DMS 273 (cell line): ENCODE measurements around the gene OR2M2.

ENCODE experiments used
- DNase-seq: peaks from one replicate; lab custom pipeline; 2025; ENCODE audit not compliant: unreplicated experiment; lab: John Stamatoyannopoulos, UW

OR2M2 gene, protein sequence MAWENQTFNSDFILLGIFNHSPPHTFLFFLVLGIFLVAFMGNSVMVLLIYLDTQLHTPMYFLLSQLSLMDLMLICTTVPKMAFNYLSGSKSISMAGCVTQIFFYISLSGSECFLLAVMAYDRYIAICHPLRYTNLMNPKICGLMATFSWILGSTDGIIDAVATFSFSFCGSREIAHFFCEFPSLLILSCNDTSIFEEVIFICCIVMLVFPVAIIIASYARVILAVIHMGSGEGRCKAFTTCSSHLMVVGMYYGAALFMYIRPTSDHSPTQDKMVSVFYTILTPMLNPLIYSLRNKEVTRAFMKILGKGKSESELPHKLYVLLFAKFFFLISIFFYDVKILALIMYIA

DNA sequence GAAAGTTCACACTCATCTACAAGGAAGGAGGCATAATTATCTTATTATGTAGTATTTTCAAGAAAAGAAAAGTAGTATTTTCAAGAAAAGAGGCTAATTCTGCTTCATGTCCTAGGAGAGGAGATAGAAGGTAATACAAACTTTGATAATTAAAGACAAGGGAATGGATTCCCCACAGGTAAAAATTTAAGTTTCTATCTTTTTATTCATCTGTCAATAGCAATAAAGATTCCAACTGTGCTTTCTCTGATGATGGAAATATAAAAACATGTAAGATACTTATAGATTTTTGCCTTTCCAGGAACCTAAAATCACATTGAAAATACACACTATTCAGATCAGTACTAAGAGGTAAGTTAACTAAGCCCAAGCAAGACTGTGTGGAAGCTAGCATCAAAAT is at the start of gene OR2M2:
TSS of gene OR2M2 (plus strand) at position 301 of the 400 bp plus-strand sequence. CDS start 5,165 bp downstream, outside the sequence.
- DNase-seq: no peak

DNA sequence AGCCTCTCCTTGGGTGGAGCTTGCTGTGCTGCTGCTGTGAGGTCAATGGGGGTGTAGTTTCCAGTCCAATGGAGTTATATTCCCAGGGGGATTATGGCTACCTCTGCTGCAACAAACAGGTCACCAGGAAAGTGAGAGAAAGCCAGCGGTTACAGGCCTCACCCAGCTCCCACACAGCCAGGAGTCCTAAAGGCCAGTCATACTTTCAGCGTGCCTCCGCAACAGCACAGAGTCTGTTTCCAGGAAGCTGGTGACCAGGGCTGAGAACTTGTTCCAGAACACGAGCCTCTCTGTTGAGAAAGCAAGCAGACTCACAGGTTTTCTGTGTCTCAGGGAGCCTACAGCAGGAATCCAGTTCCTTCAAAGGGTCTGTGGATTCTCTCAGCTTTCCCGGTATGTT is 47.0 kb upstream of the OR2M2 start:
- no peak for DNase-seq

DNA sequence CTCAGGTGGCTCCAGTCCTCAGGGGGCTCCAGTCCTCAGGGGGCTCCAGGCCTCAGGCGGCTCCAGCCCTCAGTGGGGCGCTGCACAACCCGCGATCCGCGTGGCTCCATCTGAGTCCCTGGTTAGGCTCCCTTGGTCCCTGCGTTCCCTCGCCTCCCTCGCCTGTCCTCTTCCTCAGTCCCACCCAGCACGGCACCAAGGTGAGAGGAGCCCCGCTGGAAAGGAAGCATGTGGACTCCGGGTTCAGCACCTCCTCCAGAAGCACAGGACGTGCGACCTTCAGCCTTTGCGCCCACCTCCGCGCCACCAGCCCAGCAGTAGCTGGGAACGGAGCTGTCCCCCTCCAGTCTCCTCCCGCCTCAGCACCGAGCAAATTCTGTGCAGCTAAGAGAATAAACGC is 37.8 kb upstream of the OR2M2 start:
- no peak for DNase-seq

DNA sequence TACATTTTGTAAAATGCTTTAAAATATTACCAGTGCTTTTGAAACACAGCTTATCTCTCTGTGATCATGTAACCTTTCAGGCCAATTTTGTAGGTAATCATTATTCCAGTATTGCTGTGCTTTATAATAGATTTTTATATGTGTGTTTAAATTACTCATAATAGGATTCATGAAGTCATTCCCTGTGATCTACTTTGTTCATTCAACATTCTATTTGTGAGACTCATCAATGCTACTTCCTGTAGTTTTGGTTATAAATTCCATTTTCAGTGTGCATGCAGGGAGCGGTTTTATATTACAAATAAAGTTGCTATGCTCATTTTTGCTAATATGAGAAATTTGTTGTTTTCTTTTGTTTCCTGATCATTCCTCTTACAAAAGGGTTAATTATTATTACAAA is 33.8 kb upstream of the OR2M2 start:
- DNase-seq: no peak

DNA sequence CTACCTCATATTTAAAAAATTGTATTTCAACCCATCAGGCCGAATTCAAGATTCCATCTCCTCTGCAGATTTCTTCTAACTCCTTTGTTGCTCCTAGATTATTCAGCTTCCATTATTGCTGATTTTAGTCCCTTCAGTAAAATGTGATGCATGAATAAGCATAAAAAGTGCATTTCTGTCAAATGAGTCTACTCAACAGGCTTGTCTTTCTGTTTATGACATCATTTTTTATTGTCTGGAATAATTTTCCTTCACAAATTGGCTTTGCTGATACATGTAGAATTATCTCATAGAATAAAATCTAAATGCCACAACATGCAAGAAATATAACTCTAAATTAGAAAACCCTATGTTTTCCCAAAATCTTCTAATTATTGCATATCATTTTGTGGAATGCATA is 31.3 kb upstream of the OR2M2 start:
- no peak for DNase-seq

DNA sequence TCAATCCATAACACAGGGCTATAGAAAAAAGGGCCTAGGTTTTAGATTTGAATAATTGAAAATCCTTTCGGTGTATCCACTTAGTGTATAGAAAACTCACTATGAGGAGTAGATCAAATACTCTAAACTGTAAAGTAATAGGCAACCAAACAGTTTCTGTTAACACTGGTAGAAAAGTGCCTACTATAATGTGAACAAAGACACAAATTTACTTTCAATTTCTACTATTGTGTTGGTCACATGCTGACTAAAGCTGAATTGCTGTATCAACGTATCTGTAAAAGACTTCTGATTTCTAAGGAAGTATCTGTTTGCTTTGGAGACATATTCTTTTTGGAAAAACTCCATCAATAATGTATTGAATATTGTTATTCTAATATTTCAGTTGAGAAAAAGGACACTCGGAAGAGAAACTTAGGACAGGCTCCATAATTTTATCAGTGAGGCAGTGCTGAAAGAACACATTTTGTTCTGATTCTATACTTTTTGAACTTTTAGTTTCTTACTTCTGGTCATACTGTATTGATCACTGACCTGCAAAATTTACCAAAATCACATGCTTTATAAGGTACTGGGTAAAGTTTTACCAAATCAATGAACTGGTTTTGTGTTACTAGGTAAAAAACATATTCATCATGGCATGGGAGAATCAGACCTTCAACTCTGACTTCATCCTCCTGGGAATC is 30.0 kb upstream of the OR2M2 start, which contains the start of gene OR2M5:
TSS of gene OR2M5 (plus strand) at position 636 of the 686 bp plus-strand sequence. CDS start at position 636, 0 bp downstream.
- DNase-seq: no peak

DNA sequence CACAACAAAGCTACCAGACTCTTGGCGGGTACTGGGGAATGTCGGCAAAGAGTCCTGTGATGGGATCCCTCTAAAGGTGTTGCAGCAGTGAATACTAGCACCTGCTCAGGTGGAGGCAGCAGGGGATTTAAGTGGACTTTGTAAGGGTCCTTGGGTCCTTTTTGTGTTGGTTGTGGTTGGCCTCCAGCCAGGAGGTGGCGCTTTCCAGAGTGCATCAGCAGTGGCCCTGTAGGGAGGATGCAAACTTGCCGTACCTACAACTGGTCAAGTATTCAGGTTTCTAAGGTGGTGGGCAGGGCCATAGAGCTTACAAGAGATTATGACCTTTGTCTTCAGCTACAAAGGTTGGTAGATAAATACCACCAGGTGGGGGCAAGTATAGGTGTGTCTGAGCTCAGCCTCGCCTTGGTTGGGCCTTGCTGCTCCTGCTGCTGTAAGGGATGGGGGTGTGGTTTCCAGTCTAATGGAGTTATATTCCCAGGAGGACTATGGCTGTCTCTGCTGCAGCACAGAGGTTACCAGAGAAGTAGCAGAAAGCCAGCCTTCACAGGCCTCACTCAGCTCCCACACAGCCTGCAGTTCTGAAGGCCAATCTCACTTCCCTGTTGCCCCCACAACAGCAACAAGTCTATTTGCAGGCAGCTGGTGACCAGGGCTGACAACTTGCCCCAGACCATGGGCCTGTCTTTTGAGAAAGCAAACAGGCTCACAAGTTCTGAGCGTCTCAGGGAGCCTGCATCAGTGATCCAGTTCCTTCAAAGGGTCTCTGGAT is 22.4 kb upstream of the OR2M2 start:
- DNase-seq: no peak

DNA sequence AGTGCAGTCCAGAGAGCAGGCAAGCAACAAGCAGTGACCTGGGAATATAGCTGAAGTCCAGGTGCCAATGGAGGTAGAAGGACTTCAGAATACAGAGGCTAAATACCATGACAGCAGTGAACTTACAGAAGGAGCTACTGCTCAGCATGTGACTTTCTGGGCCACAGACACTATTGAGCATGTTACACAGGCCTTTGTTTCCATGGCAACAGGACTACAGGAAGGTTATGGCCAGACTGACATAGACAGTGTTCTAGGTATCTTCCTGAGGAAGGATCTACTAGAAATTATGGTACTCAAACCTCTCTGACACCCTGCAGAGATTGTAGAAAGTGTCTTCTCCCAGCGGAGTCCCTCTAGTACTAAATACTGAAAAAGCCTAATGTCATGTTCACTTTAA is 18.7 kb upstream of the OR2M2 start:
- DNase-seq: peak; percentile 11

DNA sequence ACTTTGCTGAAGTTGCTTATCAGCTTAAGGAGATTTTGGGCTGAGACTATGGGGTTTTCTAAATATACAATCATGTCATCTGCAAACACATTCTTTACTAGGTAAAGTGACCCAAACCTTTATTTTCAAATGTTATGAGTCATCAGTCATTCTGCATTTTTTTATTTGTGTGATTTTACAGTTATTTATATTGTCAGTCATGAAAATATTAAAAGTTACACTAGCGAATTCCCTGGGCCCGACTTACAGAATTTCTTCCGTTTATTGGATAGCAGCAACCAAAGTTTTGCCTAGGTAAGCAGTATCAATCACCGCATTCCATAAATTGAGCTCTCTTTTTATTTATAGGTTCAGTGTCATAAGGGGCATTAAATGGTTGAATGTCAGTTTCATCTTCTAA is 15.9 kb upstream of the OR2M2 start:
- DNase-seq: no peak

DNA sequence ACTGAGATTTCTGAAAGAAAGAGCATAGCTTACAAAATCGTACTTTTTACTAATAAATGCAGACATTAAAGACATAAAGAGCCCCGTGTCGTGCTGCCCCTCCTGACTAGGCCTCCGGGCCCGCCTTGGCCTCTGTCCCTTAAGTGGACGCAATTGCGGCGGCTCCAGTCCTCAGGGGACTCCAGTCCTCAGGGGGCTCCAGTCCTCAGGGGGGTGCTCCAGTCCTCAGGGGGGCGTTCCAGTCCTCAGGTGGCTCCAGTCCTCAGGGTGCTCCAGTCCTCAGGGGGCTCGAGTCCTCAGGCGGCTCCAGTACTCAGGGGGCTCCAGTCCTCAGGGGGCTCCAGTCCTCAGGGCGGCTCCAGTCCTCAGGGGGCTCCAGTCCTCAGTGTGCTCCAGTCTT is 10.6 kb upstream of the OR2M2 start:
- no peak for DNase-seq

DNA sequence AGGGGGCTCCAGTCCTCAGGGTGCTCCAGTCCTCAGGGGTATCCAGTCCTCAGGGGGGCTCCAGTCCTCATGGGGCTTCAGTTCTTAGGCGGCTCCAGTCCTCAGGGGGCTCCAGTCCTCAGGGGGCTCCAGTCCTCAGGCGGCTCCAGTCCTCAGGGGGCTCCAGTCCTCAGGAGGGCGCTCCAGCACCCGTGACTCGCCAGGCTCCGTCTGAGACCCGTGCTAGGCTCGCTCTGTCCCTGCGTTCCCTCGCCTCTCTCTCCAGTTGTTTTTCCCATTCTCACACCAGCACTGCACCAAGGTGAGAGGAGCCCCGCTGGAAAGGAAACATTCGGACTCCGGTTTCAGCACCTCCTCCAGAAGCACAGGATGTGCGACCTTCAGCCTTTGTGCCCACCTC is 9.4 kb upstream of the OR2M2 start:
- no peak for DNase-seq

DNA sequence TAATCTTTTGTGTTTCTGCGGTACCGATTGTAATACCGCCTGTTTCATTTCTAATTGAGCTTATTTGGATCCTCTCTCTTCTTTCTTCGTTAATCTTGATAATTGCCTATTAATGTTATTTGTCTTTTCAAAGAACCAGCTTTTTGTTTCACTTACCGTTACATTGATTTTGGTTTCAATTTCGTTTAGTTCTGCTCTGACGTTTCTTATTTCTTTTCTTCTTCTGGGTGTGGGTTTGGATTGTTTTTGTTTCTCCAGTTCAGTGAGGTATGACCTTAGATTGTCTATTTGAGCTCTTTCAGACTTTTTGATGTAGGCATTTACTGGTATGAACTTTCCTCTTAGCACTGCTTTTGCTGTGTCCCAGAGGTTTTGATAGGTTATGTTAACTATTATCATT is 9.4 kb downstream of the OR2M2 start:
- no peak for DNase-seq

DNA sequence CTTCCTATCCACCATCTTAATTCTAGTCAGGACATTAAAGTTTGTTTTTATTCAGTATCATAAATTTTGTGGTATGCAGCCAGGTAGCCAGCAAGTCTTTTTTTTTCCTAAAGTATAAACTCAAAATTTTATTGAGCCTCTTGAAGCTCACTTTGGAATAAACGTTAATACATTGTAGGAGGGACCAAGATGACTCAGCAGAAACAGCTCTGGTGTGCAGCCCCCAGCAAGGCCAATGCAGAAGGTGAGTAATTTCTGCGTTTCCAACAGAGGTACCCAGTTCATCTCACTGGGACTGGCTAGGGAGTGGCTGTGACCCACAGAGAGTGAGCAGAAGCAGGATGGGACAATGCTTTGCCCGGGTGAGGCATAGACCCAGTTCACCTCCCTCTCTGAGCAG is 12.7 kb downstream of the OR2M2 start:
- DNase-seq: no peak

DNA sequence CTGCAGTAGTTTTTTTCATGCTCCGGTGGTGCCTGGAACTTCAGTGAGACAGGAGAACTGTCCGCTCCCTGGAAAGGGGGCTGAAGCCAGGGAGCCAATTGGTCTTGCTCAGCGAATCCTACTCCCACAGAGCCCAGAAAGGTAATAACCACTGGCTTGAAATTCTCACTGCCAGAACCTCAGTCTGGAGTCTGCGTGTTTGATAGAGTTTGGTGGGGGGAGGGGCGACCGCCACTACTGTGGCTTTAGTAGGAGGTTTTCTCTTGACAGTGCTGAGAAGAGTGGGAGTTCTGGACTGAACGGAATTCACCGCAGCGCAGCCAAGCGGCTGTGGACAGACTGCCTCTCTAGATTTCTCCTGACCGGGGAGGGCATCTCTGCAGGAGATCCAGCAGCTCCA is 14.4 kb downstream of the OR2M2 start:
- no peak for DNase-seq

DNA sequence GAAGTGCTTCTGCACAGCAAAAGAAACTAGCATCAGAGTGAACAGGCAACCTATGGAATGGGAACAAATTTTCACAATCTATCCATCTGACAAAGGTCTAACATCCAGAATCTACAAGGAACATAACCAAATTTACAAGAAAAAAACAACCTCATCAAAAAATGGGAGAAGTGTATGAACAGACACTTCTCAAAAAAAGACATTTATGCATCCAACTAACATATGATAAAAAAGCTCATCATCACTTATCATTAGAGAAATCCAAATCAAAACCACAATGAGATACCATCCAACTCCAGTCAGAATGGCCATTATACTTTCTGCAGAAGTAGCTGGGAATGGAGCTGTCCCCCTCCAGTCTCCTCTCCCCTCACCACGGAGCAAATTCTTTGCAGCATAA is 19.5 kb downstream of the OR2M2 start:
- no peak for DNase-seq

DNA sequence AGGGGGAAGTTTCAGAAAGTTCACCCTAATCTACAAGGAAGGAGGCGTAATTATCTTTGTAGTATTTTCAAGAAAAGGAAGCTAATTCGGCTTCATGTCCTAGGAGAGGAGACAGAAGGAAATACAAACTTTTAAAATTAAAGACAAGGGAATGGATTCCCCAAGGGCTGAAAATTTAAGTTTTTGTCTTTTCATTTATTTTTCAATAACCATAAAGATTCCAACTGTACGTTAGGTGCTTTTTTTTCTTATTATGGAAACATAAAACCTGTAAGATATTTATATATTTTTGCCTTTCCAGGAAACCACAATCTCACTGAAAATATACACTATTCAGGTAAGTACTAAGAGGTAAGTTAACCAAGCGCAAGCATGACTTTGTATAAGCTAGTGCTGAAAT is 22.3 kb downstream of the OR2M2 start, which contains the start of gene OR2M3:
TSS of gene OR2M3 (plus strand) at position 301 of the 400 bp plus-strand sequence. CDS start 5,803 bp downstream, outside the sequence.
- no peak for DNase-seq

DNA sequence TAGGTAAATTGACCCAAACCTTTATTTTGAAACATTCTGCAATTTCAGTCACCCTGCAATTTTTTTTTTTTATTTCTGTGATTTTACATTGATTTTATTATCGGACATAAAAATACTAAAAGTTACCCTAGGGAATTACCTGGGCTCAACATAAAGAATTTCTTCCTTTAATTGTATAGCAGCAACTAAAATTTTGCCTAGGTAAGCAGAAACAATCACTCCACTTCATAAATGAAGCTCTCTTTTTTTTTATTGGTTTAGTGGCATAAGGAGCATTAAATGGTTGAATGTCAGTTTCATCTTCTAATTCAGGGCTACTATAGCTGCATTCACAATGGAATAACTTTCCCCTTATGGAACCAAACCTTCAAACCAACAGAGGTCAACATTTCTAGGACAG is 41.3 kb downstream of the OR2M2 start:
- DNase-seq: no peak

DNA sequence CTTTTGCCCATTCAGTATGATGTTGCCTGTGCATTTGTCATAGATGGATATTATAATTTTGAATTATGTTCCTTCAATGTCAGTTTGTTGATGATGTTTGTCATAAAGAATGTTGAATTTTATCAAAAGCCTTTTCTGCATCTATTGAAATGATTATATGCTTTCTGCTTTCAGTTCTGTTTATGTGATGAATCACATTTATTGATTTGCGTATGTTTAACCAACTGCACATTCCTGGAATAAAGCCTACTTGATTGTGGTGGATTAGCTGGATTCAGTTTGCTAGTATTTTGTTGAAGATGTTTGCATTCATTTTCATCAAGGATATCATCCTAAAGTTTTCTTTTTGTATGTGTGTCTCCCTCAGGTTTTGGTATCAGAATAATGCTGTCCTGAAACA is 50.9 kb downstream of the OR2M2 start:
- DNase-seq: no peak

DNA sequence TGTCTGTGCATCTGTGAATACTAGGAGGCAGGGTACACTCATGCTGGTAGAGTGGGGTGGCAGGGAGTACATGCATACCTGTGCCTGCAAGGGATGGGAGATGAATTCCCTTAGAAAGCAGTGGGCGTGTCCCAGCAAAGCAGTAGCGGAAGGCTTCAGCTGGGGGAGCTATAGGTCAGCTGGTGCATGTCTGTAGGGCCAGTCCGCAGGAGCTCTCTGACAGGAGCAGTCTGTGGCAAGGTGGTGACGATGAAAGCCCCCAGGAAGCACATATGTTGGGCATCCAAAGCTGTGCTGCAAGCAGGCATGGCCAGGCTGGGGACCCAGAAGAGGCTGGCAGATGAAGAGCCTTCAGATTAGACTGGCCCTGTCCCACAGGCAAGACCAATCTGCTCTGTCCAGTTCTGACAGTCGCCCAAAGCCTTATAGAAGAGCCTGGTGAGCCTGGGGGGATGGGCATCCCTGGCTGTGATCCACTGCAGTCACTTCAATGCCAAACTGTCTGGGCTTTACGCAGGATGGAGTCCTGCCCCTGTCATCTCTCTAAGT is 54.8 kb downstream of the OR2M2 start:
- DNase-seq: no peak
